ENCODE data around the gene FLII.
"Not testable (repeated sequence)": the region's sequence is repeated elsewhere in the genome, so short reads cannot be mapped to it uniquely, and the experiment has no call there.

Gene FLII

DNA sequence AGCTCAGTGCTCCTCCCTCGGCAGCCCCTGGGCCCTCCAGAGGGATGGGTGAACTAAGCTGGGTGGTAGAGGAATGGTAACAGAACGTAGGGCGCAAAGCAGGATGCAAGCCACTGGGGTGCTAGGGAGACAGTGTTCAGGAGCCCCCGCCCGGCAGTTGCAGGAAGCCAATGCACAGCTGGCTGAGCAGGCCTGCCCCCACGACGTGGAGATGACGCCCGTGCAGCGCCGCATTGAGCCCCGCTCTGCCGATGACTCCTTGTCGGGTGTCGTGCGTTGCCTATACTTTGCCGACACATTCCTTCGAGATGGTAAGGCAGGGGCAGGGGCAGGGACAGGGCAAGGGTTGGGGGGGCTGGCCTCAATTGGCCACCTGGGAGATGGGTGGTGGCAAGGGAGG is 20.2 kb downstream of the FLII start:
- DNase-seq = no peak

DNA sequence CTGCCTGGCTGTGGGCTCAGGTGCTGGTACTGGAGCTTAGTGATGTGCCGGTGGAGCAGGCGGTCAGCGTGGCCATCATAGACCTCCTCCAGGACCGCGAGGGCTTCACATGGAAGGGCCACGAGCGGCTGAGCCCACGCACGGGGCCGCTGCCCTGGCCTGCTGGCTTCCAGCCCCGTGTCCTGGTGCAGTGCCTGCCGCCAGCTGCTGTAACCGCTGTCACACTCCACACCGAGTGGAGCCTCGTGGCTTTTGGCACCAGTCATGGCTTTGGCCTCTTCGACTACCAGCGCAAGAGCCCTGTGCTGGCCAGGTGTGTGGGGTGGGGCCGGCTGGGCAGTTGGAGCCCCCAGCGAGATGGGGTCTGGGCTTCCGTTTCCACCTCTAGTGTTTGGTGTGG is 21.1 kb downstream of the FLII start:
- no peak for DNase-seq

DNA sequence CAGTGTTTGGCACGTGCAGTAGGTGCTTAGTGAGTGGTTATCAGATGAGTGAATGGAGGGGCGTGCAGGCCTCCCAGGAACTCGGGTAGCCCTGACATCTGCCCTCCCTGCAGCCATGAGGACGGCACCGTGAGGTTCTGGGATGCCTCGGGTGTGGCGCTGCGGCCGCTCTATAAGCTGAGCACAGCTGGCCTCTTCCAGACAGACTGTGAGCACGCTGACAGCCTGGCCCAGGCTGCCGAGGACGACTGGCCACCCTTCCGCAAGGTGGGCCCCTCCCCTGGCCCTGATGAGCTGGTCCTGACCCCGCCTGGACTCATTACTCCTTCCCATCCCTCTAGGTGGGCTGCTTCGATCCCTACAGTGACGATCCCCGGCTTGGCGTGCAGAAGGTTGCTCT is 22.0 kb downstream of the FLII start:
- DNase-seq = no peak

GRCh38 chr17:18235743-18236256 is 22.7 kb downstream of the FLII start:
- peak; percentile 55 for DNase-seq

DNA sequence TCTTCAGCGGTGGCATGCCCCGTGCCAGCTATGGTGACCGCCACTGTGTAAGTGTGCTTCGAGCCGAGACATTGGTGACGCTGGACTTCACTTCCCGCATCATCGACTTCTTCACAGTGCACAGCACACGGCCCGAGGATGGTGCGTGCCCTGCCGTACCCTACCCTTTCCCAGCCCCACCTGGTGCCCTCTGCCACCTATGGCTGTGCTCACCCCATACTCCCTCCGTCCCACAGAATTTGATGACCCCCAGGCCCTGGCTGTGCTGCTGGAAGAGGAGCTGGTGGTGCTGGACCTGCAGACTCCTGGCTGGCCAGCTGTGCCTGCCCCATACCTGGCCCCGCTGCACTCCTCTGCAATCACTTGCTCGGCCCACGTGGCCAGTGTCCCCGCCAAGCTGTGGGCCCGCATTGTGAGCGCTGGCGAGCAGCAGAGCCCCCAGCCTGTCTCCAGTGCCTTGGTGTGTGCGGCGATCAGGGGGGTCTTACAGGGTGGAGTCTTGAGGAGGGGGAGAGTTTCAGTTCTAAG is 23.6 kb downstream of the FLII start:
- no peak for DNase-seq

- no peak for DNase-seq
Observed at GRCh38 chr17:18233803-18234518, 24.6 kb downstream of the FLII start.

DNA sequence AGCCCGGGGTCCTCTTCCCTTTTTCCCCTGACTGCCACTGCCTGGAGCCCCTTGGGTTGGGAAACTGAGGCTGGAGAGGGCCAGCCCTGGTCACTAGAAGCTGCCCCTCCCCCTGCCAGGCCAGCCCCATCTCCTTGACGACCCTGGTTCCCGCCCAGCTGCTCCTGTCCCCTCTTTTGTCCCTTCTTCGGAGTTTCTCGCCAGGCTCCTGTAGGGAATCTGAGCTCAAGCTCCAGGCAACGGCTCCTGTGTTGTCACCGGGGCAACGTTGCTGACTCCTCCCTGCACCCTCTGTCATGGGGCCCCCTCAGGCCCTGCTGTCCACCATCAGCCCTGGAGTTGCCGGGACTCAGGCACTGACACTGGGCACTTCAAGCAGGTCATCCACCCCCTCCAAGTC is 27.4 kb downstream of the FLII start:
- DNase-seq = no peak

GRCh38 chr17:18230288-18231141 is 28.0 kb downstream of the FLII start:
- no peak for DNase-seq

DNA sequence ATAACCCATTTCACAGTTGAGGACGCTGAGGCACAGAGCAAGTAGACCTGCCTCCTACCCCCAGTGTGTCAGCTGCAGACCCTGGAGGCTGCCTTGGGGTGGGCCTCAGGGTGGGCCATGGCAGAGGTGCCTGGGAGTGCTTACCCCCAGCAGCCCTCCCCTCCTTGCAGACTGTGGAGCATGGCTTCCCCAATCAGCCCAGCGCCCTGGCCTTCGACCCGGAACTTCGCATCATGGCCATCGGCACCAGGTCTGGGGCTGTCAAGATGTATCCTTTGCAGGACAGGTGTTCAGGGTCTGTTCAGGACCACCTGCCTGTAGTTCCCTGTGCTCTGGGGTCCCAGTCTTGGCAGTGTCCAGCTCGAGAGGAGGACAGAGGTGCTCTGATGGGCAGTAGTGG is 28.8 kb downstream of the FLII start:
- DNase-seq = no peak

DNA sequence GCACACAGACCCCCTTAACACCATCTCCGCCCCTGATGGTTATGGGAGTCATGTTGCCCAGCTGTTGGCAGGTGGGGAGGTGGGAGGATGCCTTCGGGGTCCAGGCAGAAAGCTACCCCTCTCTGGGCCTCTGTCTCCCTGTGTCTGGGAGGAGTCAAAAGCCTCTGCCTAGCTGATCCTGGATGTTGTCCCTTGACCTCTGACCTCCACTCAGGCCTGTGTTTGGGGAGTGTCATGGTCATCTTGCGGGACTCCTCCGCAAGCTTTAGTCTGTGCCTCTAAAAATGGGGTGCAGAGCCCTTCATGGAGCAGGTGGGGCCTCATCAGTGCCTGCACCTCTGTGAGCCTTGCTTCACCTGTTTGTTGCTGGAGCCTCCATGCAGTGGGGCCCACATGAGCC is 29.3 kb downstream of the FLII start:
- no peak for DNase-seq

DNA sequence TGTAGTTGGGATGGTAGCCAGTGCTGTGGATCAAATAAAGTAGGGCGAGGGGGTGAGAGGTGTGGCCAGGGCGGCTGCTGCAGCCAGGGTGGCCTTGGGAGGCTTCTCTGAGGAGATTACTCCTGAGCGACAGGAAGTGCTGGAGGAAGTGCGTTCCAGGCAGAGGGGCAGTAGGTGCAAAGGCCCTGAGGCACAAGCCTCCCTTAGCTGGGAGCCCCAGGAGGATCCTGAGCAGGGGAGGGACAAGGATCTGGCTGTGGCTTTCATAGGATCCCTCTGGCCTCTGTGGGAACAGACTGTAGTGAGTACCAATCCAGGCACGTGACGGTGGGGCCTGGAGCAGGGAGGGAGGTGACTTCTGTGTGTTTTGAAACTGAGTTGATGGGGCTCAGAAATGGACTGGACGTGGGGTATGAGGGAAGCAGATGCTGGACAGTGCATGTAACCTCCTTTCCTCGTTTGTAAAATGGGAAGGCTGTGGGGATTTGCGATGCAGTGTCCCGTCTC is 30.3 kb downstream of the FLII start:
- DNase-seq = no peak

GRCh38 chr17:18227635-18228034 is 30.9 kb downstream of the FLII start:
- DNase-seq = no peak

- no peak for DNase-seq
Observed at GRCh38 chr17:18226284-18226945, 32.1 kb downstream of the FLII start.

- peak; percentile 49 for DNase-seq
Observed at GRCh38 chr17:18225642-18226283, 32.8 kb downstream of the FLII start.

DNA sequence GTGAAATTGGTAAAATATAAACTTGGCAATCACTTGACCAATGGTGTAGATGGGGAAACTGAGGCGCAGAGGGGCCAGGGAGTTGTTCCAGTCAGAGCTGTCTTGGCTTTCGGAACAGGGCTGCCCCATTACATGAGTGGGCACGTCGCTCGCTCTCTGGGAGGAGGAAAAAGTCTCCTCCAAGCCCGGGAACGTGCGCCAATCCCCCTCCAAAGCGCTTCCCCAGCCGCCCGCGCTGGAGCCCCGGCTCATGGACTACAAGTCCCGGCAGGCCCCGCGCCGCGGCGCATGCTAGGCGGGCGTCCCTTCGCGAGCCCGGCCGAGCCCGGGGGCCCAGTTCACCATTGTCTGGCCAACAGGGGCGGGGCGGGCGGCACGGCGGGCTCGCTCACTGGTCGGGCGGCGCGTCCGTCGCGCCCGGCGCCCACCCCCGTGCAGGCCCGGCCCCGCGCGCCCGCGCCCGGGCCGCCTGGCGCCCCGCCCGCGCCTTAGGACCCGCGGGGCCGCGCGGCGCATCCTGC is 33.4 kb downstream of the FLII start, which contains the start of gene LLGL1:
Gene LLGL1, plus strand, starts transcription at position 515 of the 521 bp plus-strand sequence. CDS start 48 bp downstream, outside the sequence.
- peak; percentile 100 for DNase-seq

DNA sequence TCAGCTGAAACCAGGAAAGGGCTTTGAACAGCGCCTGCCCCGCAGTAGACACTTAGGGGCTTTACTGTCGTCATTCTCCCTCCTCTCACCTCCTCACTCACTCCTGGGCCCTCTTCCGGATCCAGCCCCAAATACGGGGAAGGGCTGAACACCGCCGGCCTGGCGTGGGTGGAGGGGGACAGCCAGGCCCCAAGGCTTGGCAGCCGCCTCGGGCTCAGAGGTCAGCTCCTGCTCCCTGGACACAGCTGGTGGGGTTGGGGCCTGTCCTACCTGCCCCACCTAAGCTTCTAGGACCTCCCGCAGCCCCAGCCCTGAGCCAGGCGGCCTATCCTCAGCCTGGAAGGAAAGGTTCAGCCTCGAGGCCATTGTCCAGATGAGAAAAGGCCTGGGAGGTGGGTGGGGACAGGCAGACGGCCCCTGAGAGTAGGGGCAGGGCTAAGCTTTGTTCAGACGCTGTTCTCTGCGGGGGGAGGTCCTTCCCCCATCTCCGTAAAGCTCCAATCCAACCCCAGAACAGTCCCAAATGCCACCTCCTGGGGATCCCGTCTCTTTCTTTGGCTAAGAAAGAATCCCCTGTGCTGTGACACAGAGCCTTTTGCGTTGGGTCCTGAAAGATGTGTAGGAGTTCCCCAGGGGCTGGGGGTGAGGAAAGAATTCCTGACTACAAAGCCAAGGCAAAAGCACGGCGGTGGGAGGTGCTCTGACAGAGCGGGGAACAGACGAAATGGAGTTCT is 34.0 kb downstream of the FLII start:
- DNase-seq = peak; percentile 8

DNA sequence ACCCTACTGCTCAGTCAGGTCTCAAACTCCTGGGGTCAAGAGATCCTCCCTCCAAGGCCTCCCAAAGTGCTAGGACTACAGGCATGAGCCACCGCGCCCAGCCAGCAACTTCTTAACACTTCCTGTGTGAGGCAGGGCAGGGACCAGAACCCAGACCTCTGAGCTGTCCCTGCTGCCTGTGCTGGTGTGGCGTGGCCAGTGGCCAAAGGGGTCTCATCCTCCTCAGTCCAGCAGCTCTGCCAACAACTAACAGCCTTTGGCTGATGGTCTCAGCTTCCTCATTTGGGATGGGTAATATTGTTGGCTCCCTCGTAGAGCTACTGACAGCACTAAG is 34.5 kb downstream of the FLII start:
- no peak for DNase-seq

GRCh38 chr17:18218756-18219415 is 39.7 kb downstream of the FLII start:
- DNase-seq = no peak

GRCh38 chr17:18217412-18218015 is 41.0 kb downstream of the FLII start:
- peak; percentile 84 for DNase-seq

- DNase-seq = not testable (repeated sequence)
Observed at GRCh38 chr17:18216906-18217305, 41.6 kb downstream of the FLII start.

Measured in 8988T (cell line).